Activated T-helper 1 cell treated with Interleukin-2 at 50 U/mL for 16 hours (primary cell): ENCODE measurements around the gene GTF2IRD1.
"Not testable (repeated sequence)": the region's sequence is repeated elsewhere in the genome, so short reads cannot be mapped to it uniquely, and the experiment has no call there.

Experiments
- DNase-seq: peaks from one replicate; pipeline ENCODE4 v3.0.0-alpha.2; 2020; ENCODE audit warnings: low read depth

Gene GTF2IRD1

GRCh38 chr7:74604326-74605020 lies 150.8 kb downstream of the GTF2IRD1 start:
- DNase-seq, result no peak

- peak; percentile 18 for DNase-seq
Observed at GRCh38 chr7:74606101-74606908, 152.6 kb downstream of the GTF2IRD1 start.

GRCh38 chr7:74606909-74607510 lies 153.3 kb downstream of the GTF2IRD1 start:
- DNase-seq, result no peak

DNA sequence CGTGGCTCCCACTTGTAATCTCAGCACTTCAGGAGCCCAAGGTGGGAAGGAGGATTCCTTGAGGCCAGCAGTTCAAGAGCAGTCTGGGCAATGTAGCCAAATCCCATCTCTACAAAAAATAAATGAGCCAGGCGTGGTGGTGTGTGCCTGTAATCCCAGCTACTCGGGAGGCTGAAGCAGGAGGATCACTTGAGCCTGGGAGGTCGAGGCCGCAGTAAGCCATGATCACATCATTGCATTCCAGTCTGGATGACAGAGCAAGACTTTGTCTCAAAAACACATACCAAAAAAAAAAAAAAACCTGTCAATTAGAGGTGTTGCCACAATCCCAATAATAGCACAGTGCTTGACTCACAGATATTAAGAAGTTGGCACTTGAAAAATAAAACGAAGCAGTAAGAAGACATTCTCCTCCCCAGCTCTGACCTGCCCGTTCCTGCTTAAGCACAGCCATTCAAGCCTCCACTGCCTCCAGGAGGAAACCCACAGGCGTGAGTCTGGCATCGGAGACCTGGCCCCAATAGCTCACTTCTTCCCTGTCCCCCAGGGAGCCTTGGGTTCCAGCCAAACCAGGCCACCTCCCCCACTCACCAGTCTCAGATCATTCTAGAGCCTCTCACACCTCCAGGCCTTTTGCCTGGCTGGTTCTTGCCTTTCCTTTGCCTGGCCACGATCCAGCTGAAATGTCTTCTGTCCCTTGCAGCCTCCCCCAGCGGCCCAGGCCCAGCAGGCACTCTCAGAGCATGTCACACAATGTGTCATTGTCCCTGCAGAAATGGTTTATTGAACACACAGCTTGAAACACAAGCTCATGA lies 158.5 kb downstream of the GTF2IRD1 start:
- no peak for DNase-seq

DNA sequence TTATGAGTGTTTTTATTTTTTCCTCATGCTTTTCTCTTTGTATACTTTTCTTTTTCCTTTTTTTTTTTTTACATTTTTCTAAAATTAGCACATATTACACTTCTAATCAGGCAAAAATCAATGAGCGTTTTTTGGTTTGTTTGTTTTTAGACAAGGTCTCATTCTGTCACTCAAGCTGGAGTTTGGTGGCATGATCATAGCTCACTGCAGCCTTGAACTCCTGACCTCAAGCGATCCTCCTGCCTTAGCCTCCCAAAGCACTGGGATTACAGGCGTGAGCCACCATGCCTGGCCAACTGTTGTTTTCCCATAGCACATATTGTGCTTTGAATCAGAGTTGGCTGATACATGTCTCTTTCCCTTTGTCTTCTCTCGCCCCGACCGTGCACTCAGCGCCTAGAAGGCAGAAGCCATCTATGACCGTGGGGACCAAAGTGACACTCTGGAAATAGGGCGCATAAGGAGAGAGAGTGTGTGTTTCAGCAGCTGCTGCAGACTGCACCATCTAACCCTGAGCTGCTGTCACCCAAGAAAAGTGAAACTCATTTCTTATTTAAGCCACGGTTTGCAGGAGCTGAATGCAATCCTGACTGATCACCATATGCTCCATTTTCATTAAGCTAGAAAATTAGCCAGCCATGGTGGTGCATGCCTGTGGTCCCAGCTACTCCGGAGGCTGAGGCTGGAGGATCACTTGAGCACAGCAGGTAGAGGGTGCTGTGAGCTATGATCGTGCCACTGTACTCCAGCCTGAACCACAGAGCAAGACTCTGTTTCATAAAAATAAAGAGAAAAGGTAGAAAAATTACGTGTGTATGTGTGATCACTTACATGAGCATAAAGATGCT lies 162.5 kb downstream of the GTF2IRD1 start:
- no peak for DNase-seq

DNA sequence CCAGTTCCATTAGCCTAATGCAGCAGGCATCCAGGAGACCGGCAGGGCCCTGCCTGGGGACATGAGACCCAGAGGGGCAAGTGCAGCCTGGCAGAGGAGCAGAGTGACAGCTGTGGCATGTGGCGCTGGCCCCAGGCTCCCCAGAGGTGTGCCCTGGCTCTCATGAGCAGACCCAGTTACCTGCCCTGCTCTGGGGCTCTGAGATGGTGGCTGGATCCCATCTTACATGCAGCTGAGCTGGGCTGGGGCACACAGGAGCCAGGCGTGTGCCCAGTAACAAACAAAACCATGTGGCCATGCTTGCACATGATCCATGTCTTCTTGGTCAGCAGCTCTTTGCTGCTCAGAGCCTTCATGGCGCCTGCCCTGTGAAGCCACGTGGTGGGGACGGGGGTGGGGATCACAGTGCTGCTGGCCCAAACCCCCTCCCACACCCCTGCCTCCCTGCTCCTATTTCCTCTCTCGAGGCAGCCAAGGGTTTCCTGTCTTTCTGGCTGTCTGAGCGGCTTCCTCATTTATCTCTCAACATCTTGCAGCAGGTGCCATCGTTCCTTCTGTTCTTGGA lies 163.6 kb downstream of the GTF2IRD1 start:
- no peak for DNase-seq

DNA sequence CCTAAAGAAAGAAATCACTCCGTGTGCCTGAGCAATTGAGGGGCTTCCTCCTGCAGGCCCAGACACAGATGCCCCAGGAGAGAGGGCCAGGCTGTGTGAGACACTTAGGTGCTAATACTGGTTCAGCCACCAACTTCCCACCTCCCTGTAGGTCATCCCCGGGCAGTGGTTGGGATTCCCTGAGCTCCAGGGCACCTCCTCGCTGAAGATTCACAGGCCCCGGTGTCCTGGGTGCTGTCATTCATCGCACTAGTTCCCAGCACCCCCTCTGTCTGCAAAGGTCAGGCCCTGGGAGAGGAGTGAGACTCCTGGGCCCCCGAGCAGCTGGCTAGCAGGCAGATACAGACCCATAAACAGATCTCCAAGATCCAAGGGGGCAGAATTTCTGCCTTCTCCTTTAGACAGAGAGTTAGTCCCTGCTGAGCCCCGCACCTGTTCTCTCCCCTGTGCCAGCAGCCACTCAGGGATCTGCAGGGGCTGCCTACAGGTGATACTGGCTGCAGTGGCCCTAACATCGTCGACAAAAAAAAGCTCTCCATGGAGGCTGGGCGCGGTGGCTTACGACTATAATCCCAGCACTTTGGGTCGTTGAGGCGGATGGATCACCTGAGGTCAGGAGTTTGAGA lies 165.6 kb downstream of the GTF2IRD1 start:
- DNase-seq, result no peak

GRCh38 chr7:74622228-74622749 lies 168.6 kb downstream of the GTF2IRD1 start:
- DNase-seq, result no peak

- DNase-seq, result no peak
Observed at GRCh38 chr7:74623135-74623534, 169.4 kb downstream of the GTF2IRD1 start.

DNA sequence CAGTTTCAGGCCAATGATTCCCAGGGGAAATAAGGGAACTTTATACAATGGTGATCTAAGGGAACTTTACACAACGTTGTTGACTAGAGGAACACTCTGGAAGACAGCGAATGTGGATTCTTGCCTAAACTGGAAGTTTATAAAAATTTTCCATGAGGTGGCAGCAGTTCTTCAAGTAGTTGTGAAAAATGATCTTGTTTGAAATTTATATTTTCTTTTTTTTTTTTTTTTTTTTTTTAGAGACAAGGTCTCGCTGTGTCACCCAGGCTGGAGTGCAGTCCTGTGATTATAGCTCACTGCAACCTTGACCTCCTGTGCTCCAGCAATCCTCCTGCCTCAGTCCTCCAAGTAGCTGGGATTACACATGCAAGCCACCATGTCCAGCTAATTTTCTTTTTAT lies 171.7 kb downstream of the GTF2IRD1 start:
- DNase-seq, result no peak

DNA sequence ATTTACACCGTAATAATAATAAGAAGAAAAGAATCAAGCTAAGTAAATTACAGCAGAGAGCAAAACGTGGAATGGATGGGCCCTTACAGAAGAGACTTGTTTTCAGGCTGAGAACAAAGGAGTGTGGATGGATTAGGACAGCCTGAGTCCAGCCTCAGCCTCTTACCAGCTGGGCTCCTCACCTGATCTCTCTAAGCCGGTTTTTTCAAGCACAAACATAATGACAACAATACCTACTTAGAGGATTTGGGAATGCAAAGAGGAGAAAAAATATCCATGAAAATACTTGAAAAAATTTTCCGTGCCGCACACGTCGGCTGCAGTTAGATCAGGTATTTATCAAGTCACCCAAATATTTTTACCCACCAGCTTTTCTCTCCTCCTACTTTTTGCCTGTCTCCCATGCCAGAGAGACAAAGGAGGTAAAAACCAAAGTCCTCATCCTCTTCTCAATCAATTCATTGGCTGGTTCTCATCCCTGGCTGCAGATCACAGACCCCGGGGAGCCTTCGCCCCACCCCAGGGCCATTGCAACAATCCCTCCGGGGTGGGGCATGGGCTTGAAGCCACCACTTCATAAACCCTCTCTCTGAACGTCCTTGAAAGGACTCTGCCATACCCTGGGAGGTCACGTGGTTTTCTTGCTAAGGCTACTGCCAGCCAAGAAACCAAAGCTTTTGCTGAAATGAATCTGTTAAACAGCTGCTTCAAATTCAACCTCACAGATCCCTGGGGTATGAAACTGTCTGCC lies 174.1 kb downstream of the GTF2IRD1 start:
- no peak for DNase-seq

DNA sequence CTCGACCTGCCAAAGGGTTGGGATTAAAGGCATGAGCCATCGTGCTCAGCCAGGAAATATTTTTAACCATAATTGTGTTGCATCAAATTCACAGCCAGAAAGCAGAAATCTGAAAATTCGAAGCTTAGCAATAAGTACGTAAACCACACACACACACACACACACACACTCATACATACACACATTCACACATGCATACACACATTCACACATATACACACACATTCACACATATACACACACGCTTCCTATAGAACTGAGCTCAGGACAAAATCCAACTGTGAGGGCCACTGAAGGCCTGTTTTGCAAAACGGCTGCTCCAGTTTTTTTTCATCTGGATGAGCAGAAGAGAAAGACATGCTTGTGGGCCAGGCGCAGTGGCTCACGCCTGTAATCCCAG lies 178.8 kb downstream of the GTF2IRD1 start:
- no peak for DNase-seq

GRCh38 chr7:74633451-74633921 lies 179.8 kb downstream of the GTF2IRD1 start:
- DNase-seq, result no peak

DNA sequence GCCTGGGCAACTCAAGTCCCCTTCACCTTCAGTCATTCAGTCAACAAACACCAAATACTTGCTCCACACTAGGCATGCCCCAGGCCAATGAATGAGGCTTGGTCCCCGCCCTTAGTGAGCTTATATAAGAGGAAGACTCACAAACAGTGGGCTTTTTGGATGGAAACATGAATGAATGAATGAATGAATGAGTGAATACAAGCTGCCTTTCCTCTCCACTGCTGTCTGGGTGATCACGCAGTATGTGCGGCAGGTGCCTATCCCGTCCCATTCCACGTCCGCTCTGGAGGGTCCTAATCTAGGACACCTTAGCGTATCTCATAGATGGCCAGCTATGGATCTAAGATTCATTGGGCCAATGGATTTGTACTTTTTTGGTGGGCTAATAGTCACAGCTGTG lies 184.0 kb downstream of the GTF2IRD1 start:
- no peak for DNase-seq

- peak; percentile 20 for DNase-seq
Observed at GRCh38 chr7:74650055-74650454, 196.3 kb downstream of the GTF2IRD1 start.

DNA sequence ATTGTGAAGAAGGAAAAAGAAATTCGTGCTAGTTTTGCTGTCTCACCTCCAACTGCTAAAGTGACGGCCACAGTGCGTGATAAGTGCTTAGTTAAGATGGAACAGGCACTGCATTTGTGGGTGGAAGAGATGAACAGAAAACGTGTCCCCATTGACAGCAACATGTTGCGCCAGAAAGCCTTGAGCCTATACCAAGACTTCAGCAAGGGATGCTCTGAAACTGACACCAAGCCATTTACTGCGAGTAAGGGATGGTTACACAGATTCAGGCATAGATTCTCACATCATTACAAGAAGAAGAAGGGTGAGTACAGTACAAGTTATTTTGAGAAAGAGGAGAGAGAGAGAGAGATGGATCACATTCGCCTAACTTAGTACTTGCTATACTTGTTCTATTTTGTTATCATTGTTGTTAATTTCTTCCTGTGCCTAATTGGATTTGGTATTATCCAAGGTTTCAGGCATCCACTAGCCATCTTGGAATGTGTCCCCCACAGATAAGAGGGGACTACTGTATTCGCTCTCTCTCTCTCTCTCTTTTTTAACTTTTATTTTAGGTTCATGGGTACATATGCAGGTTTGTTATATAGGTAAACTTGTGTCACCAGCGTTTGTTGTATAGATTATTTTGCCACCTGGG lies 196.9 kb downstream of the GTF2IRD1 start:
- DNase-seq, result not testable (repeated sequence)

GRCh38 chr7:74651133-74651504 lies 197.4 kb downstream of the GTF2IRD1 start:
- not testable (repeated sequence) for DNase-seq
